Adrenal gland (tissue), 12 donors: Measurements from ENCODE around the gene ARIH2. TPM values are rescaled to one million over a fixed set of nuclear protein-coding genes. Genes with fewer than 3 reads are reported as not detected.

Experiments
- DNase-seq, 7 donors: peaks; one replicate each; pipeline ENCODE4 v3.0.0-alpha.2; 2019 to 2020
- H3K27ac ChIP-seq, 5 donors: fragments of 200-600 bp; sonication (generic) in 4 of 5; 1 replicate in 3 of 5; 2 replicates in 2 of 5; pipeline versions ENCODE4 v1.5.1 to v1.8.0; 2016 to 2020; ENCODE audit warnings: mild to moderate bottlenecking in 1 of 5
- H3K27me3 ChIP-seq: fragments of 200-600 bp; 2 replicates; pipeline ENCODE4 v1.8.0; 2021
- H3K36me3 ChIP-seq, 2 donors: fragments of 200-600 bp; replicated peaks in 1 of 2; 1 replicate in 1 of 2; 2 replicates in 1 of 2; pipeline versions ENCODE4 v1.5.1 to v1.8.0; 2018 to 2022
- H3K4me1 ChIP-seq, 2 donors: fragments of 200-600 bp; replicated peaks in 1 of 2; 1 replicate in 1 of 2; 2 replicates in 1 of 2; pipeline versions ENCODE4 v1.5.1 to v1.8.0; 2018 to 2021
- H3K4me3 ChIP-seq, 4 donors: fragments of 200-600 bp; sonication (generic) in 3 of 4; one replicate each; pipeline ENCODE4 v1.5.1; 2016 to 2018
- H3K9me3 ChIP-seq, 3 donors: fragments of 200-600 bp; sonication (generic) in 1 of 3; replicated peaks in 1 of 3; 1 replicate in 2 of 3; 2 replicates in 1 of 3; pipeline versions ENCODE4 v1.5.1 to v1.8.0; 2016 to 2021
- CTCF ChIP-seq, 6 experiments: fragments of 450-650 bp in 4 of 6; fragments of 200-600 bp in 2 of 6; sonication (generic) in 1 of 6; IDR thresholded peaks; 1 replicate in 5 of 6; 2 replicates in 1 of 6; pipeline versions ENCODE4 v1.5.1 to v1.8.0; 2016 to 2021; ENCODE audit warnings: antibody characterized with exemption in 6 of 6, mild to moderate bottlenecking in 2 of 6, moderate library complexity in 1 of 6
- POLR2A ChIP-seq, 2 donors: fragments of 450-650 bp; IDR thresholded peaks; one replicate each; pipeline ENCODE4 v1.6.1; 2017; ENCODE audit warnings: antibody characterized with exemption in 2 of 2, mild to moderate bottlenecking in 2 of 2, moderate library complexity in 1 of 2
- WGBS, 4 donors: extraction: QIAGEN DNeasy Blood & Tissue Kit in 2 of 4; methylation state at CpG; one replicate each; pipeline versions ENCODE4 v1.1.5 to v1.1.7; 2013 to 2017; 5-methylcytosine and 5-hydroxymethylcytosine counted together
- intact Hi-C, 2 donors: fragments of 100-400 bp; cut with DNase I; formaldehyde crosslinking; loops; one replicate each; pipeline versions ENCODE4 v1.14.1 to v1.15.0; 2022 to 2023
- polyA plus RNA-seq, 3 donors: library from polyadenylated mRNA; stranded (reverse); fragments of 200-250 nt in 2 of 3; fragments of 350-450 nt in 1 of 3; fragmentation: Illumina TruSeq in 1 of 3; extraction: RNeasy Lipid Tissue Mini Kit (QIAGEN cat#74804) in 1 of 3; gene quantifications; one replicate each; pipeline ENCODE4 v1.2.3, GENCODE V29; 2013 to 2014
- total RNA-seq, 9 donors: library from RNA; depleted of rRNA in 4 of 9; stranded (reverse); fragments of >200 nt in 4 of 9; fragments of 120-200 nt in 1 of 9; fragmentation: NEBNext Ultra II Directional in 1 of 9; extraction: Animal tissue kit (Norgen Biotek cat#: 25700) in 1 of 9; gene quantifications; one replicate each; pipeline versions ENCODE4 v1.1.0 to v1.2.4, GENCODE V29; 2013 to 2023
- donor health status: healthy with polysubstance abuse.
- donor health status: Bipolar disorder and iron deficiency.
- donor health status: DM: yes; HTN: yes; CAD: no.
- donor health status: DM: no; HTN: no; CAD: no.
- donor health status: DM: no; HTN: no; CAD: no.
- donor health status: DM: yes; HTN: yes; CAD: no.

The ARIH2 gene
- total and polyA plus RNA-seq, 12 donors = 46.7 to 135 (median 83.1) TPM

- WGBS, 4 donors = 86 to 98% (median 93%) methylated on average over 2 of the region's 2 CpGs
- intact Hi-C loops = no loop called here
- Histone ChIP-seq H3K4me1 (peaks cover 0 to 7% of the 10 kb centered on the region in 2 donors), H3K9me3 (no peaks in the 10 kb centered on the region), H3K27ac (no peak overlapping the region), H3K36me3 (no peaks in the 10 kb centered on the region), H3K27me3 (no peaks in the 10 kb centered on the region), H3K4me3 (no peak overlapping the region)
- DNase-seq = no peak
- TF ChIP-seq CTCF (IDR thresholded peaks at IDR 0.05) (no peak), POLR2A (IDR thresholded peaks at IDR 0.05) (no peak)
Observed at GRCh38 chr3:48945432-48945831, 26.8 kb downstream of the ARIH2 start.

DNA sequence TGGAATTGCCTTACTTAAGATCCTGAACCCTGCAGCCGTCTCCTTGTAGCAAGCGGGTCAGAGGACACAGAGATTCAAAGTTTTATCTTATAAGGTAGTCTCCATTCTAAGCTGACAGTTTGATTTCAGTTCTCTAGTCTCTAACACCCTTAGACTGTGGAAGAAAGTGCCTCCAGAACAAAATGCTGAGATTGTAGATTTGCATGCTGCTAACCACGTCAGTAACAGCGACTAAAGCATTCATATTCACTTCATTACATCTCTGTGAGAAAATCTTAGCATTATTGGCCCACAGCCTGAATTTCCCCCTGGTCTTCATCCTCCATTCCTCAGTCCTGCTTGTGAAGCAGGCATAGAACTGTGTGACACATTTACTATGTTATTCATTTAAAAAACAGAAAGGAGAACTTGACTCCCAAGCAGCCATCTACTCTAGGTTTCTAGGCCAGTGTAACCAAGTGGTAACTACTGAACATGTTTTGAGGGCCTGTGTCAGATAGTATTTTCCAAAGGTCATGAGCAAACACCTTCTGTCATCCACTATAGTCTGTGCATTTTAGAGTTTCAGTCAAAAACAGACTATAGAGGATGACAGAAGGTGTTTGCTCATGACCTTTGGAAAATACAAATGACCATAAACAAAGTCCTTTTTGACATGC is 27.4 kb downstream of the ARIH2 start:
- 80 to 93% (median 89%) methylated on average over 4 of the region's 4 CpGs for WGBS, 4 donors
- Histone ChIP-seq H3K27ac (no peak overlapping the region), H3K9me3 (no peaks in the 10 kb centered on the region)

GRCh38 chr3:48949376-48949717 is 30.7 kb downstream of the ARIH2 start:
- peaks cover 0 to 7% of the 10 kb centered on the region in 2 donors for H3K4me1 ChIP-seq
- 46 to 90% (median 72%) methylated on average over 2 of the region's 2 CpGs for WGBS, 4 donors
- no peak for DNase-seq
- H3K9me3 ChIP-seq = no peaks in the 10 kb centered on the region
- no peak overlapping the region for H3K4me3 ChIP-seq
- H3K27ac ChIP-seq = no peak overlapping the region
- H3K36me3 ChIP-seq = peaks cover 0 to 11% of the 10 kb centered on the region in 2 donors
- H3K27me3 ChIP-seq = no peaks in the 10 kb centered on the region
- no peak for TF ChIP-seq POLR2A (IDR thresholded peaks at IDR 0.05)
- no peak for TF ChIP-seq CTCF (IDR thresholded peaks at IDR 0.05)
- intact Hi-C loops = no loop called here

More for the DNA sequence above, 27.4 kb downstream of the ARIH2 start:
- Histone ChIP-seq H3K27me3 (no peaks in the 10 kb centered on the region), H3K4me1 (peaks cover 0 to 7% of the 10 kb centered on the region in 2 donors), H3K36me3 (no peaks in the 10 kb centered on the region), H3K4me3 (no peak overlapping the region)
- DNase-seq = no peak
- TF ChIP-seq CTCF (IDR thresholded peaks at IDR 0.05) (no peak), POLR2A (IDR thresholded peaks at IDR 0.05) (no peak)
- intact Hi-C loops = no loop called here

DNA sequence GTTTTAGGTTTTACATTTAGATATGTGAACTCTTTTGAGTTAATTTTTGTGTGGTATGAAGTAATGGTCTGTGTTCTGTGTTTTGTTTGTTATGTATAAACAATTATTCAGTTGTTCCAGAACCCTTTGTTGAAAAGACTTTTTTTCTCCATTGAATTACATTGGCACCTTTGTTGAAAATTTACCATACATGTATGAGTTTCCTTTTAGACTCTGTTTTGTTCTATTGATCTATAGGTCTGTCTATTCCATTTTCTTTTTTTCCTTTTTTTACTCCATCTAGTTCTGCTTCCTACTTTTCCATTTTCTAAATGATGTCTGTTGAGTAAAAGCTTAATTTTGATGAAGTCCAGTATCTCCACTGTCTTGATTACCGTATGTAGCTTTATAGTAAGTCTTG is 31.4 kb downstream of the ARIH2 start:
- Histone ChIP-seq H3K4me1 (peaks cover 0 to 1% of the 10 kb centered on the region in 2 donors), H3K27ac (no peak overlapping the region), H3K27me3 (no peaks in the 10 kb centered on the region), H3K4me3 (no peak overlapping the region), H3K9me3 (no peaks in the 10 kb centered on the region), H3K36me3 (peaks cover 0 to 14% of the 10 kb centered on the region in 2 donors)
- DNase-seq = no peak
- 59 to 91% (median 88%) methylated on average over 1 of the region's 1 CpG for WGBS, 4 donors
- intact Hi-C loops = no loop called here
- TF ChIP-seq POLR2A (IDR thresholded peaks at IDR 0.05) (no peak), CTCF (IDR thresholded peaks at IDR 0.05) (no peak)
